MCF 10A (cell line): ENCODE measurements around the gene MYO15A. TPM values are rescaled to one million over a fixed set of nuclear protein-coding genes. Genes with fewer than 3 reads are reported as not detected.

ENCODE experiments used
- BruUV-seq: library from RNA; stranded (reverse); fragments of 400-500 nt; replicated peaks from 2 replicates; lab custom pipeline; 2021; lab: Mats Ljungman, UMichigan
- CTCF ChIA-PET: fragments of 300-600 bp; sonication (Branson Sonifier 250); formaldehyde crosslinking; extraction: SDS; loops from one replicate; lab custom pipeline; 2021; ENCODE audit warnings: antibody characterized with exemption, inconsistent platforms; lab: Yijun Ruan, JAX
- POLR2A ChIA-PET: fragments of 300-600, 350-650 bp; sonication (Branson Sonifier 250); formaldehyde crosslinking; extraction: SDS; loops from one replicate; lab custom pipeline; 2020; ENCODE audit warnings: antibody characterized with exemption, inconsistent platforms; lab: Yijun Ruan, JAX
- DNase-seq: peaks from one replicate; pipeline ENCODE4 v3.0.0-alpha.2; 2018; ENCODE audit not compliant: unreplicated experiment
- H3K27ac Mint-ChIP-seq: one replicate; pipeline ENCODE4 v1.8.0; 2022; ENCODE audit warnings: mild to moderate bottlenecking, low read depth, mixed read lengths; ENCODE audit not compliant: unreplicated experiment
- H3K27me3 Mint-ChIP-seq: one replicate; pipeline ENCODE4 v1.8.0; 2022; ENCODE audit warnings: mixed read lengths; ENCODE audit not compliant: insufficient read depth, unreplicated experiment
- H3K36me3 Mint-ChIP-seq: one replicate; pipeline ENCODE4 v1.8.0; 2022; ENCODE audit warnings: mild to moderate bottlenecking, moderate library complexity, mixed read lengths; ENCODE audit not compliant: insufficient read depth, unreplicated experiment
- H3K4me1 Mint-ChIP-seq: one replicate; pipeline ENCODE4 v1.8.0; 2022; ENCODE audit warnings: mixed read lengths; ENCODE audit not compliant: insufficient read depth, unreplicated experiment
- H3K4me3 Mint-ChIP-seq: one replicate; pipeline ENCODE4 v1.8.0; 2022; ENCODE audit warnings: mild to moderate bottlenecking, moderate library complexity, mixed read lengths; ENCODE audit not compliant: unreplicated experiment
- H3K9me3 Mint-ChIP-seq: one replicate; pipeline ENCODE4 v1.8.0; 2022; ENCODE audit warnings: mixed read lengths; ENCODE audit not compliant: unreplicated experiment
- intact Hi-C: fragments of 100-400 bp; cut with micrococcal nuclease; formaldehyde crosslinking; loops from 2 replicates; pipeline ENCODE4 v1.14.1; 2022
- total RNA-seq: library from RNA; stranded (reverse); gene quantifications from 2 replicates; pipeline ENCODE4 v1.2.3, GENCODE V29; 2022
- TF ChIP-seq, protein P1 (sequence below): fragments of 200-600 bp; IDR thresholded peaks from one replicate; pipeline ENCODE4 v1.8.0; 2022; ENCODE audit warnings: antibody characterized with exemption, mild to moderate bottlenecking; ENCODE audit not compliant: unreplicated experiment

Gene MYO15A
- total RNA-seq, 1 experiment from 2014 or later = 1.1 TPM

DNA sequence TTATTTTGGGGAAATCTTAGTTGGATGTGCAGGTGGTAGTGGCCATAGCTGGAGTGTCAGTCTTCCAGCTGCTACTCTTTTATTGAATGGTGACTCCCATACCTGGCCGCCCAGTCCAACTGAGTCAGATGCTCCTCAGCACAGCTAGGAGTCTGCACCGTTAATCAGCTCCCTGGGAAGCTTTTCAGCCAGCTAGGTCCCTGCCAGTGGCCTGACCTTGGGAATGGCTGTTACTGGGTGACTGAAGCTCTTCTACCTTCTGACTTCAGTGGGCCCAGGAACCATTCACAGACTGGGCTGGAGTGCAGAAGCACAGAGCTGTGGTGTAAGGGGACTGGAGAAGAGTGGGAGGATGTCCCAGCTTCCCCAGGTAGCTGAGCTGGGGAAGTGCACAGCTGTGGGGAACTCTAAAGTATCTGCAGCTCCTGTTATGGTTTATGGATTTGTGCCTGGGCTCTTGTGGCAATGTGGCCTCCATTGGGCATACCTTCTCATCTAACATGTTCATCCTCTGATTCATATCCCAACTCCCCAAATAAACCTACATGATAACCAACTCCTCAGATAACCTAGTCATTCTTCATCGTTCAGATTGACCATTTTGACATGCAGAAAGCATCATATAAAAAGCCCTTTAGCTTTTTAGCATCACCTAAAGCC is 89.1 kb downstream of the MYO15A start:
- Mint-ChIP-seq H3K27me3 (no peaks in the 10 kb centered on the region), H3K27ac (no peak overlapping the region), H3K9me3 (no peaks in the 10 kb centered on the region), H3K4me1 (peaks cover 11% of the 10 kb centered on the region), H3K36me3 (peaks cover 63% of the 10 kb centered on the region), H3K4me3 (no peak overlapping the region)
- TF ChIP-seq, protein P1, sequence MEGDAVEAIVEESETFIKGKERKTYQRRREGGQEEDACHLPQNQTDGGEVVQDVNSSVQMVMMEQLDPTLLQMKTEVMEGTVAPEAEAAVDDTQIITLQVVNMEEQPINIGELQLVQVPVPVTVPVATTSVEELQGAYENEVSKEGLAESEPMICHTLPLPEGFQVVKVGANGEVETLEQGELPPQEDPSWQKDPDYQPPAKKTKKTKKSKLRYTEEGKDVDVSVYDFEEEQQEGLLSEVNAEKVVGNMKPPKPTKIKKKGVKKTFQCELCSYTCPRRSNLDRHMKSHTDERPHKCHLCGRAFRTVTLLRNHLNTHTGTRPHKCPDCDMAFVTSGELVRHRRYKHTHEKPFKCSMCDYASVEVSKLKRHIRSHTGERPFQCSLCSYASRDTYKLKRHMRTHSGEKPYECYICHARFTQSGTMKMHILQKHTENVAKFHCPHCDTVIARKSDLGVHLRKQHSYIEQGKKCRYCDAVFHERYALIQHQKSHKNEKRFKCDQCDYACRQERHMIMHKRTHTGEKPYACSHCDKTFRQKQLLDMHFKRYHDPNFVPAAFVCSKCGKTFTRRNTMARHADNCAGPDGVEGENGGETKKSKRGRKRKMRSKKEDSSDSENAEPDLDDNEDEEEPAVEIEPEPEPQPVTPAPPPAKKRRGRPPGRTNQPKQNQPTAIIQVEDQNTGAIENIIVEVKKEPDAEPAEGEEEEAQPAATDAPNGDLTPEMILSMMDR = no peak
- intact Hi-C loops = no loop called here
- no TSS peak for BruUV-seq
- POLR2A ChIA-PET = interaction anchor here (0.9 to 1.1 kb wide), 3 partner anchors 9 to 38 kb away, joined by 3 read pairs; partner anchors contain the start of gene ALKBH5
- CTCF ChIA-PET = interaction anchor here (0.5 to 1.1 kb wide), 6 partner anchors 17 to 139 kb away, joined by 3 to 4 read pairs (median 4); no protein-coding TSS in a partner anchor
- DNase-seq = no peak

DNA sequence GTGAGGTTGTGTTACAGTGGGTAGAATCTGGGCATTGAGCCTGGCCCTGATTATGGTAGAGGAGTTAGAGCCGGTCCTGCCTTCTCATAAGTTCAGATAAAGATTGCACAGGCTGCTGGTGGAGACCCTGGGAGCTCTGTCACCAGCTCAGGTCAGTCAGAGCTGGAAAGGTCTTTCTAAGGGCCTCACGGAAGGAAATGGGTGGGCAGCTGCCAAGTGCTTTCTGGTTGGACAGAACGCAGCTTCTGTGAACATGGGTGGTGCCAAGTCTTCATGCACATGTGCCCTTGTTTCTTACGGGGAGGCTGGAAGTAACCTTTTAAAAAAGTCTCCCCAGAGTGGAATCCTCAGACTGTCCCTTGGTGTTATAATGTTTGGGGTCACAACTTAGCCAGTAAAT is 90.0 kb downstream of the MYO15A start:
- DNase-seq = no peak
- BruUV-seq = no TSS peak
- Mint-ChIP-seq H3K27me3 (no peaks in the 10 kb centered on the region), H3K4me3 (no peak overlapping the region), H3K4me1 (peaks cover 11% of the 10 kb centered on the region), H3K27ac (no peak overlapping the region), H3K36me3 (peaks cover 63% of the 10 kb centered on the region), H3K9me3 (no peaks in the 10 kb centered on the region)
- ChIA-PET POLR2A (interaction anchor here (0.5 to 1.1 kb wide), 2 partner anchors 9 to 10 kb away, joined by 3 read pairs; no protein-coding TSS in a partner anchor), CTCF (no interaction called here)
- TF ChIP-seq, protein P1 = no peak
- intact Hi-C loops = no loop called here

DNA sequence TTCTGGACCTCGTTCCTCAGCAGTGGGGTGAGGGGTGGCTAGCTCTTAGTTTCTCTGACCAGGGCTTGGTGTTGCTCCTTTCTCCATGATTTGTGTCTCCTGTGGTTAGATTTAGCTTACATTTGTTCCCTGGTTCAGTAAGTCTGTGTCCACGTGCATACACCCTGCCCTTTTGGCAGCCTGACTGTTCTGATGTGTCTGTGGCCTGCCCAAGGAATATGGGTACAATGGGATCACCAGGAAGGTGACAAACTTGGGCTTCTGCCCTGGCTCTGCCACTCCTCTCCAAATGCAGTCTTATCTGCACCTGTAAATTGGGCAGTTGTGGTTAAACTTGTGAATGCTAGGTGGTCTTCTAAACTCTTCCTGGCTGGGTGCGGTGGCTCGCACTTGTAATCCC is 92.6 kb downstream of the MYO15A start:
- Mint-ChIP-seq H3K27ac (no peak overlapping the region), H3K9me3 (no peaks in the 10 kb centered on the region), H3K36me3 (peaks cover 48% of the 10 kb centered on the region), H3K4me1 (peaks cover 6% of the 10 kb centered on the region), H3K27me3 (no peaks in the 10 kb centered on the region), H3K4me3 (no peak overlapping the region)
- ChIA-PET POLR2A (no interaction called here), CTCF (interaction anchor here (0.5 to 1.2 kb wide), 2 partner anchors 16 to 17 kb away, joined by 3 read pairs; no protein-coding TSS in a partner anchor)
- intact Hi-C loops = no loop called here
- BruUV-seq = no TSS peak
- TF ChIP-seq, protein P1 = no peak
- DNase-seq = no peak

DNA sequence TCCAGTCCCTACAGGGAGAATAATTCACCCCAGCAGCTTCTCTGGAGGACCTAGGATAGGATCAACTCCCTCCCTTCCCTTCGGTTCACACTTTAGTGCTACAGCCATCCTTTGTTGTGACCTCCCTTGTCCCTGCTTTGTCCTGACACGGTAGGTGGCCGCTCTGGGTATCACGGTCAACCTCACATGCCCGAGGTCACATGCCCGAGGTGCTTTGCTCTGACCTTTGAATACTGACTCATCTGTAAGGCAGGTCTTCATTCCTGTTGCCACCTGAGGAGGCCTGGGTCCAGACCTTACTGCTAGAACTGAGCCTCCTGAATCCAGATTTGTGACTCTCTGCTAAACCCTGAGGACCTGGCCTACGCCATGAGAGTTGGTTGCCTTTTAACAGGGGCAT is 94.8 kb downstream of the MYO15A start:
- CTCF ChIA-PET = interaction anchor here (0.6 to 1.7 kb wide), 5 partner anchors 14 to 1430 kb away, joined by 3 to 17 read pairs (median 5); no protein-coding TSS in a partner anchor

More for the DNA sequence above, 94.8 kb downstream of the MYO15A start:
- no TSS peak for BruUV-seq
- Mint-ChIP-seq H3K27ac (no peak overlapping the region), H3K4me3 (no peak overlapping the region), H3K4me1 (peaks cover 6% of the 10 kb centered on the region), H3K27me3 (no peaks in the 10 kb centered on the region), H3K9me3 (no peaks in the 10 kb centered on the region), H3K36me3 (peaks cover 49% of the 10 kb centered on the region)
- DNase-seq = no peak
- intact Hi-C loops = no loop called here
- POLR2A ChIA-PET = interaction anchor here (0.7 kb wide), 1 partner anchor 110 kb away, joined by 3 read pairs; no protein-coding TSS in a partner anchor
- TF ChIP-seq, protein P1 = no peak
